Chondrocyte (in vitro differentiated cells): Measurements from ENCODE around the gene LIN7C. TPM values are rescaled to one million over a fixed set of nuclear protein-coding genes. Genes with fewer than 3 reads are reported as not detected.
"Not testable (repeated sequence)": the region's sequence is repeated elsewhere in the genome, so short reads cannot be mapped to it uniquely, and the experiment has no call there.

Source experiments
- DNase-seq: peaks from one replicate; pipeline ENCODE4 v3.0.0; 2021; ENCODE audit warnings: mixed read lengths, low spot score
- H3K27ac Mint-ChIP-seq: one replicate; pipeline ENCODE4 v1.8.0; 2021; ENCODE audit warnings: mild to moderate bottlenecking, moderate library complexity, mixed read lengths; ENCODE audit not compliant: unreplicated experiment
- H3K27me3 Mint-ChIP-seq: 2 replicates; pipeline ENCODE4 v1.8.0; 2021; ENCODE audit warnings: low read depth, mixed read lengths
- H3K36me3 Mint-ChIP-seq: 2 replicates; pipeline ENCODE4 v1.8.0; 2021; ENCODE audit warnings: low read depth, mixed read lengths
- H3K4me1 Mint-ChIP-seq: 2 replicates; pipeline ENCODE4 v1.8.0; 2021; ENCODE audit warnings: low read depth, mild to moderate bottlenecking, mixed read lengths
- H3K4me3 Mint-ChIP-seq: one replicate; pipeline ENCODE4 v1.8.0; 2021; ENCODE audit warnings: mild to moderate bottlenecking, moderate library complexity, mixed read lengths; ENCODE audit not compliant: unreplicated experiment
- H3K9me3 Mint-ChIP-seq: 2 replicates; pipeline ENCODE4 v1.8.0; 2021; ENCODE audit warnings: low read depth, mixed read lengths
- total RNA-seq: library from RNA; stranded (reverse); gene quantifications from 3 replicates; pipeline ENCODE4 v1.2.1, GENCODE V29; 2021
- TF ChIP-seq, protein P1 (sequence below): fragments of 200-600 bp; sonication (generic); IDR thresholded peaks from 2 replicates; pipeline ENCODE4 v1.5.0; 2021; ENCODE audit warnings: antibody characterized with exemption, mild to moderate bottlenecking, moderate library complexity

LIN7C gene
- total RNA-seq, 1 donor from 2014 or later: 20.4 TPM

DNA sequence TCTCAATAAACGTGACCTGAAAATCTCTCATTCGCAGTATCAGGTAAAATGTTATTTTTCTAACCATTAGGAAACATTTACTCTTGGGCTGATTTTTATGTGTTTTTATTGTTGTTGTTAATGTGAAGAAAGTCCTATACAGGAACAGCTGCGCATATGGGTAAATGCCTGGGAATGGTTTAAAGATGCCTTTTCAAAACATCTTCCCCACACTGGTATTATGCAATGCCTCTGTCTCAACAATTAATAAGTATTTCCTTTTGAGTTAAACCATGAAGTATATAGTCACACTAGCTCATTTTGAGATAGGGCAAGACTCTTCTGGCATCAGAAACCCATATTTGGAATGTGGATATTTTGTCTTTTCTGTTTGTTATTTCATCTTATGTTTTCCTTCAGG lies 13.7 kb upstream of the LIN7C start:
- Mint-ChIP-seq H3K4me1 (no peaks in the 10 kb centered on the region), H3K27me3 (peaks cover 2% of the 10 kb centered on the region), H3K36me3 (peaks cover 1% of the 10 kb centered on the region), H3K9me3 (peaks cover 5% of the 10 kb centered on the region), H3K27ac (no peak overlapping the region), H3K4me3 (no peak overlapping the region)
- TF ChIP-seq, protein P1, sequence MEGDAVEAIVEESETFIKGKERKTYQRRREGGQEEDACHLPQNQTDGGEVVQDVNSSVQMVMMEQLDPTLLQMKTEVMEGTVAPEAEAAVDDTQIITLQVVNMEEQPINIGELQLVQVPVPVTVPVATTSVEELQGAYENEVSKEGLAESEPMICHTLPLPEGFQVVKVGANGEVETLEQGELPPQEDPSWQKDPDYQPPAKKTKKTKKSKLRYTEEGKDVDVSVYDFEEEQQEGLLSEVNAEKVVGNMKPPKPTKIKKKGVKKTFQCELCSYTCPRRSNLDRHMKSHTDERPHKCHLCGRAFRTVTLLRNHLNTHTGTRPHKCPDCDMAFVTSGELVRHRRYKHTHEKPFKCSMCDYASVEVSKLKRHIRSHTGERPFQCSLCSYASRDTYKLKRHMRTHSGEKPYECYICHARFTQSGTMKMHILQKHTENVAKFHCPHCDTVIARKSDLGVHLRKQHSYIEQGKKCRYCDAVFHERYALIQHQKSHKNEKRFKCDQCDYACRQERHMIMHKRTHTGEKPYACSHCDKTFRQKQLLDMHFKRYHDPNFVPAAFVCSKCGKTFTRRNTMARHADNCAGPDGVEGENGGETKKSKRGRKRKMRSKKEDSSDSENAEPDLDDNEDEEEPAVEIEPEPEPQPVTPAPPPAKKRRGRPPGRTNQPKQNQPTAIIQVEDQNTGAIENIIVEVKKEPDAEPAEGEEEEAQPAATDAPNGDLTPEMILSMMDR: no peak
- DNase-seq: no peak

- Mint-ChIP-seq H3K4me3 (no peak overlapping the region), H3K36me3 (peaks cover 1% of the 10 kb centered on the region), H3K4me1 (no peaks in the 10 kb centered on the region), H3K27me3 (peaks cover 2% of the 10 kb centered on the region), H3K27ac (no peak overlapping the region), H3K9me3 (peaks cover 13% of the 10 kb centered on the region)
- no peak for DNase-seq
- TF ChIP-seq, protein P1: no peak
These were observed 11.9 kb upstream of the LIN7C start for GRCh38 chr11:27518518-27518917.

DNA sequence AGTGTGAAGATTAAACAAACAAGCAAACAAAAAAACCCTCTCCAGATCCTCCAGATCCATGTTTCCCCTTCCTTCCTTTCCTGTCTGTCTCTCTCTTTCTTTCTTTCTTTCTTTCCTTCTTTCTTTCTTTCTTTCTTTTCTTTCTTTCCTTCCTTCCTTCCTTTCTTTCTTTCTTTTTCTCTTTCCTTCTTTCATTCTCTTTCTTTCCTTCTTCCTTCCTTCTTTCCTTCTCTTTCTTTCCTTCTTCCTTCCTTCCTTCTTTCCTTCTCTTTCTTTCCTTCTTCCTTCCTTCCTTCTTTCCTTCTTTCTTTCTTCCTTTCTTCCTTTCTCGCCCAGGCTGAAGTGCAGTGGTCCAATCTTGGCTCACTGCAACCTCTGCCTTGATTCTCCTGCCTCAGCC lies 10.9 kb upstream of the LIN7C start:
- H3K4me1 Mint-ChIP-seq, H3K27ac Mint-ChIP-seq, DNase-seq, H3K36me3 Mint-ChIP-seq, H3K4me3 Mint-ChIP-seq, H3K27me3 Mint-ChIP-seq: not testable (repeated sequence)
- H3K9me3 Mint-ChIP-seq: peaks cover 13% of the 10 kb centered on the region

- no peak for DNase-seq
- Mint-ChIP-seq H3K27me3 (peaks cover 2% of the 10 kb centered on the region), H3K4me1 (no peaks in the 10 kb centered on the region), H3K9me3 (peaks cover 13% of the 10 kb centered on the region), H3K36me3 (peaks cover 1% of the 10 kb centered on the region), H3K27ac (no peak overlapping the region), H3K4me3 (no peak overlapping the region)
- TF ChIP-seq, protein P1: no peak
These were observed 8.0 kb upstream of the LIN7C start for GRCh38 chr11:27514558-27514957.

GRCh38 chr11:27514076-27514475 lies 7.5 kb upstream of the LIN7C start:
- no peaks in the 10 kb centered on the region for H3K4me1 Mint-ChIP-seq
- H3K27me3 Mint-ChIP-seq: peaks cover 2% of the 10 kb centered on the region
- H3K4me3 Mint-ChIP-seq: no peak overlapping the region
- no peak for DNase-seq
- TF ChIP-seq, protein P1: no peak
- peaks cover 1% of the 10 kb centered on the region for H3K36me3 Mint-ChIP-seq
- H3K27ac Mint-ChIP-seq: no peak overlapping the region
- H3K9me3 Mint-ChIP-seq: peaks cover 13% of the 10 kb centered on the region

DNA sequence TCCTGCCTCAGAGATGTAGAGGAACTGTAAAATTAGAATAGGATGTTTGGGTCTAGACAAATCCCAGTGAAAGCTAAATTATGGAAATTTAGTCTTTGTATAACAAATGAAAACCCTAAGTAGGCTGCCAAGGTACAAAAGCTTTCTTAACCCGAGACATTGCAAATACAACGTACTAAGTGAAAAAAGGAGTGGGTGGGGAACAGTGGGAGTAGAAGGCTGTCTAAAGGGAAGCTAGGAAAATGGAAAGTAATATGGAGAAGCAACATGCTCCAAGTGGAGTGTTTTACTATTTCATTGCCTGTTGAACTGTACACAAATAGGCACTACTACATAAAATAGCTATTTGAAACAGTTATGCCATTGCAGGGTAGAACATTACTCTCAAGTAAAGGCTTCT lies 6.8 kb upstream of the LIN7C start:
- no peak overlapping the region for H3K27ac Mint-ChIP-seq
- no peak overlapping the region for H3K4me3 Mint-ChIP-seq
- H3K36me3 Mint-ChIP-seq: peaks cover 1% of the 10 kb centered on the region
- H3K4me1 Mint-ChIP-seq: no peaks in the 10 kb centered on the region
- TF ChIP-seq, protein P1: no peak
- peaks cover 13% of the 10 kb centered on the region for H3K9me3 Mint-ChIP-seq
- no peak for DNase-seq
- H3K27me3 Mint-ChIP-seq: peaks cover 2% of the 10 kb centered on the region
